Liver (tissue), 3 donors: ENCODE measurements around the gene SRCAP.

Experiments
- GABPA ChIP-seq, 2 donors: IDR thresholded peaks in 1 of 2; conservative IDR thresholded peaks in 1 of 2; 2 replicates each; pipeline ENCODE4 v1.6.1; 2016; ENCODE audit warnings: antibody characterized with exemption in 2 of 2, mild to moderate bottlenecking in 1 of 2, moderate library complexity in 1 of 2
- HNF4A ChIP-seq, 2 donors: conservative IDR thresholded peaks; 2 replicates each; pipeline ENCODE4 v1.6.1; 2016; ENCODE audit warnings: antibody characterized with exemption in 2 of 2, mild to moderate bottlenecking in 2 of 2
- HNF4G ChIP-seq: IDR thresholded peaks from 2 replicates; pipeline ENCODE4 v1.6.1; 2016; ENCODE audit warnings: antibody characterized with exemption
- TF ChIP-seq, protein P1 (sequence below): IDR thresholded peaks from 2 replicates; pipeline ENCODE4 v1.6.1; 2016; ENCODE audit warnings: antibody characterized with exemption
- TF ChIP-seq, protein P2 (sequence below): fragments of 150-350 bp; IDR thresholded peaks from 2 replicates; pipeline ENCODE4 v1.5.1; 2017; ENCODE audit warnings: improper control_type of control experiment, low read depth, low read length; ENCODE audit not compliant: missing input control
- donor health status: healthy.
- donor health status: healthy.

DNA sequence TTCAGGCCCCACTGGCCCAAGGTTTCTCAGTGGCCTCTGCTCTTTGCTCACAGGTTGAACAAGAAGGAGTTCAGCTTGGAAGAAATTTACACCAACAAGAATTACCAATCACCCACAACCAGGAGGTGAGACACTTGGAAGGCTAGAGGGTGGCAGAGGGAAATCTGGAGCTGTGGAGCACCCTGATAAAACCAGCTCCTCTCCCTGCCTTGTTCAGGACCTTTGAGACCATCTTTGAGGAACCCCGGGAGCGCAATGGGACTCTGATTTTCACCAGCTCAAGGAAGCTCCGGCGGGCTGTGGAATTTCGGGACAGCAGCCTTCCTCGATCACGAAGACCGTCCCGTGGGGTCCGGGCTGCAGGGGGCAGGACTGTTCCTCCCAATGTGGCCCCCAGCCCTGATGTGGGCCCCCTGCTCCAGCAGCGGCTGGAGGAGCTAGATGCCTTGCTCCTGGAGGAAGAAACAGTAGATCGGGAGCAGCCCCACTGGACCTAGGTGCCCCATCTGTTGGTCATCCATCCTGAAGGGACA is 43.1 kb upstream of the SRCAP start:
- TF ChIP-seq, protein P1, sequence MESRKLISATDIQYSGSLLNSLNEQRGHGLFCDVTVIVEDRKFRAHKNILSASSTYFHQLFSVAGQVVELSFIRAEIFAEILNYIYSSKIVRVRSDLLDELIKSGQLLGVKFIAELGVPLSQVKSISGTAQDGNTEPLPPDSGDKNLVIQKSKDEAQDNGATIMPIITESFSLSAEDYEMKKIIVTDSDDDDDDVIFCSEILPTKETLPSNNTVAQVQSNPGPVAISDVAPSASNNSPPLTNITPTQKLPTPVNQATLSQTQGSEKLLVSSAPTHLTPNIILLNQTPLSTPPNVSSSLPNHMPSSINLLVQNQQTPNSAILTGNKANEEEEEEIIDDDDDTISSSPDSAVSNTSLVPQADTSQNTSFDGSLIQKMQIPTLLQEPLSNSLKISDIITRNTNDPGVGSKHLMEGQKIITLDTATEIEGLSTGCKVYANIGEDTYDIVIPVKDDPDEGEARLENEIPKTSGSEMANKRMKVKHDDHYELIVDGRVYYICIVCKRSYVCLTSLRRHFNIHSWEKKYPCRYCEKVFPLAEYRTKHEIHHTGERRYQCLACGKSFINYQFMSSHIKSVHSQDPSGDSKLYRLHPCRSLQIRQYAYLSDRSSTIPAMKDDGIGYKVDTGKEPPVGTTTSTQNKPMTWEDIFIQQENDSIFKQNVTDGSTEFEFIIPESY: no peak
- TF ChIP-seq, protein P2, sequence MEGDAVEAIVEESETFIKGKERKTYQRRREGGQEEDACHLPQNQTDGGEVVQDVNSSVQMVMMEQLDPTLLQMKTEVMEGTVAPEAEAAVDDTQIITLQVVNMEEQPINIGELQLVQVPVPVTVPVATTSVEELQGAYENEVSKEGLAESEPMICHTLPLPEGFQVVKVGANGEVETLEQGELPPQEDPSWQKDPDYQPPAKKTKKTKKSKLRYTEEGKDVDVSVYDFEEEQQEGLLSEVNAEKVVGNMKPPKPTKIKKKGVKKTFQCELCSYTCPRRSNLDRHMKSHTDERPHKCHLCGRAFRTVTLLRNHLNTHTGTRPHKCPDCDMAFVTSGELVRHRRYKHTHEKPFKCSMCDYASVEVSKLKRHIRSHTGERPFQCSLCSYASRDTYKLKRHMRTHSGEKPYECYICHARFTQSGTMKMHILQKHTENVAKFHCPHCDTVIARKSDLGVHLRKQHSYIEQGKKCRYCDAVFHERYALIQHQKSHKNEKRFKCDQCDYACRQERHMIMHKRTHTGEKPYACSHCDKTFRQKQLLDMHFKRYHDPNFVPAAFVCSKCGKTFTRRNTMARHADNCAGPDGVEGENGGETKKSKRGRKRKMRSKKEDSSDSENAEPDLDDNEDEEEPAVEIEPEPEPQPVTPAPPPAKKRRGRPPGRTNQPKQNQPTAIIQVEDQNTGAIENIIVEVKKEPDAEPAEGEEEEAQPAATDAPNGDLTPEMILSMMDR: no peak
- TF ChIP-seq GABPA (IDR thresholded peaks at IDR 0.05 in 1 of 2, conservative IDR thresholded peaks at IDR 0.05 in 1 of 2) (no peak), HNF4A (conservative IDR thresholded peaks at IDR 0.05) (no peak), HNF4G (no peak)
